B cell (primary cell): Measurements from ENCODE around the gene FBXW9. TPM values are rescaled to one million over a fixed set of nuclear protein-coding genes. Genes with fewer than 3 reads are reported as not detected.

Source experiments
- ATAC-seq: fragments of 200-7000 bp; cut with Tn5 transposase; one replicate; pipeline ENCODE4 v1.10.0; 2021; ENCODE audit warnings: low read depth, mild to moderate bottlenecking, moderate number of reproducible peaks, moderate library complexity
- CTCF ChIA-PET: fragments of 350-600 bp; sonication (Branson Sonifier 250); formaldehyde crosslinking; loops from one replicate; lab custom pipeline; 2021; ENCODE audit warnings: antibody characterized with exemption, inconsistent platforms; lab: Charles Lee
- POLR2A ChIA-PET: fragments of 350-600 bp; sonication (Branson Sonifier 250); formaldehyde crosslinking; loops from one replicate; lab custom pipeline; 2021; ENCODE audit warnings: antibody characterized with exemption; lab: Charles Lee
- DNase-seq: peaks from one replicate; pipeline ENCODE4 v3.0.0; 2013
- H2AFZ ChIP-seq: 2 replicates; pipeline ENCODE4 v1.6.1; 2012; ENCODE audit warnings: mild to moderate bottlenecking, low read depth, low read length; ENCODE audit not compliant: insufficient read depth, poor library complexity, severe bottlenecking
- H3K27ac ChIP-seq, 2 donors: 1 replicate in 1 of 2; 2 replicates in 1 of 2; pipeline ENCODE4 v1.5.1; 2012 to 2013; ENCODE audit warnings: low read length in 2 of 2, mild to moderate bottlenecking in 2 of 2, moderate library complexity in 1 of 2
- H3K27me3 ChIP-seq, 4 experiments: fragments of 200-600 bp in 1 of 4; sonication (generic) in 1 of 4; replicated peaks in 1 of 4; 1 replicate in 2 of 4; 2 replicates in 2 of 4; pipeline versions ENCODE4 v1.6.1 to v1.7.0; 2013 to 2016; ENCODE audit warnings: low read length in 3 of 4, mild to moderate bottlenecking in 2 of 4, mixed read lengths in 1 of 4, moderate library complexity in 1 of 4; ENCODE audit not compliant: insufficient read depth in 4 of 4, control insufficient read depth in 3 of 4; ENCODE audit errors: control extremely low read depth in 1 of 4
- H3K36me3 ChIP-seq, 2 experiments: replicated peaks in 1 of 2; 1 replicate in 1 of 2; 2 replicates in 1 of 2; pipeline versions ENCODE4 v1.6.1 to v1.7.1; 2013; ENCODE audit warnings: low read length in 1 of 2; ENCODE audit not compliant: insufficient read depth in 2 of 2, control insufficient read depth in 1 of 2; ENCODE audit errors: control extremely low read depth in 1 of 2, extremely low read depth in 1 of 2
- H3K4me1 ChIP-seq, 2 donors: fragments of 200-600 bp in 1 of 2; sonication (generic) in 1 of 2; 1 replicate in 1 of 2; 2 replicates in 1 of 2; pipeline versions ENCODE4 v1.5.1 to v1.6.1; 2013 to 2017; ENCODE audit warnings: low read length in 2 of 2; ENCODE audit not compliant: control insufficient read depth in 2 of 2, insufficient read depth in 2 of 2
- H3K4me2 ChIP-seq: replicated peaks from 2 replicates; pipeline ENCODE3; 2012; ENCODE audit warnings: mild to moderate bottlenecking, low read depth, low read length; ENCODE audit not compliant: poor library complexity, severe bottlenecking
- H3K4me3 ChIP-seq, 5 experiments: fragments of 200-600 bp in 1 of 5; sonication (generic) in 1 of 5; 1 replicate in 3 of 5; 2 replicates in 2 of 5; pipeline versions ENCODE4 v1.5.1 to v1.7.0; 2011 to 2016; ENCODE audit warnings: low read length in 4 of 5, mild to moderate bottlenecking in 4 of 5, low read depth in 2 of 5, control low read depth in 1 of 5, moderate library complexity in 1 of 5; ENCODE audit not compliant: insufficient read depth in 1 of 5; ENCODE audit errors: control extremely low read depth in 1 of 5, extremely low read depth in 1 of 5
- H3K79me2 ChIP-seq: fragments of 200-600 bp; sonication (generic); one replicate; pipeline ENCODE4 v1.6.0; 2016; ENCODE audit warnings: low read length; ENCODE audit not compliant: control insufficient read depth, insufficient read depth
- H3K9ac ChIP-seq: fragments of 200-600 bp; sonication (generic); 2 replicates; pipeline ENCODE4 v1.6.1; 2017; ENCODE audit warnings: mild to moderate bottlenecking, low read length, moderate library complexity
- H3K9me3 ChIP-seq, 3 donors: one replicate each; pipeline versions ENCODE4 v1.6.1 to v1.7.1; 2013; ENCODE audit warnings: low read length in 2 of 3; ENCODE audit not compliant: control insufficient read depth in 2 of 3, insufficient read depth in 1 of 3; ENCODE audit errors: control extremely low read depth in 1 of 3
- H4K20me1 ChIP-seq: 2 replicates; pipeline ENCODE4 v1.6.0; 2012; ENCODE audit warnings: mild to moderate bottlenecking, low read length; ENCODE audit not compliant: insufficient read depth, control insufficient read depth, poor library complexity, severe bottlenecking
- H3K27ac Mint-ChIP-seq: one replicate; pipeline ENCODE4 v1.8.0; 2021; ENCODE audit warnings: mixed read lengths
- H3K27me3 Mint-ChIP-seq: one replicate; pipeline ENCODE4 v1.8.0; 2021; ENCODE audit warnings: mixed read lengths
- H3K4me1 Mint-ChIP-seq: one replicate; pipeline ENCODE4 v1.8.0; 2021; ENCODE audit warnings: mixed read lengths
- H3K4me3 Mint-ChIP-seq: one replicate; pipeline ENCODE4 v1.8.0; 2021; ENCODE audit warnings: mixed read lengths
- H3K9me3 Mint-ChIP-seq: one replicate; pipeline ENCODE4 v1.8.0; 2022; ENCODE audit warnings: mixed read lengths; ENCODE audit not compliant: insufficient read depth
- CTCF ChIP-seq: fragments of 200-600 bp; IDR thresholded peaks from one replicate; pipeline ENCODE4 v1.8.0; 2022; ENCODE audit warnings: antibody characterized with exemption, mild to moderate bottlenecking
- EZH2 ChIP-seq: IDR thresholded peaks from 2 replicates; pipeline ENCODE4 v1.6.1; 2012; ENCODE audit warnings: borderline replicate concordance, low read depth, mild to moderate bottlenecking, moderate library complexity, low read length; ENCODE audit not compliant: insufficient read depth, poor library complexity, severe bottlenecking
- WGBS: methylation state at CpG from one replicate; pipeline ENCODE4 v1.1.5; 2013; ENCODE audit warnings: missing lambda C conversion rate; ENCODE audit not compliant: insufficient coverage; 5-methylcytosine and 5-hydroxymethylcytosine counted together
- intact Hi-C: fragments of 100-400 bp; cut with micrococcal nuclease; formaldehyde crosslinking; loops from one replicate; pipeline ENCODE4 v1.10.0; 2022
- polyA plus RNA-seq: library from polyadenylated mRNA; depleted of rRNA; stranded (reverse); fragments of >200 nt; gene quantifications from 2 replicates; pipeline ENCODE4 v1.2.3, GENCODE V29; 2012
- total RNA-seq, 2 donors: library from RNA; stranded (reverse); fragments of 120-200 nt in 1 of 2; gene quantifications; 1 replicate in 1 of 2; 2 replicates in 1 of 2; pipeline versions ENCODE4 v1.2.3 to v1.2.4, GENCODE V29; 2013 to 2022

The FBXW9 gene
- total and polyA plus RNA-seq, 2 donors (not counting 1 experiment from before 2014, with no cell fraction given): 4.7 TPM

GRCh38 chr19:12737835-12738351 is 41.5 kb upstream of the FBXW9 start:
- ChIA-PET POLR2A (interaction anchor here (1.0 to 1.4 kb wide), 2 partner anchors 53 to 55 kb away, joined by 5 to 6 read pairs; partner anchors contain the start of gene JUNB), CTCF (interaction anchor here (0.9 to 5.7 kb wide), 5 partner anchors 21 to 109 kb away, joined by 3 to 47 read pairs (median 4); no protein-coding TSS in a partner anchor)
- H3K4me1 Mint-ChIP-seq: peaks cover 36% of the 10 kb centered on the region
- Histone ChIP-seq H3K27ac (peak overlapping the region in 1 of 2 donors; percentile 94), H3K79me2 (peaks cover 56% of the 10 kb centered on the region), H4K20me1 (peaks cover 14% of the 10 kb centered on the region), H3K9ac (peak overlapping the region; percentile 90), H3K9me3 (no peaks in the 10 kb centered on the region), H3K4me3 (peak overlapping the region; percentile 67 to 93 (median 86)), H2AFZ (peak overlapping the region; percentile 99), H3K4me2 (peak overlapping the region; percentile 97), H3K27me3 (no peaks in the 10 kb centered on the region), H3K36me3 (peaks cover 0 to 10% of the 10 kb centered on the region in 2 experiments), H3K4me1 (peaks cover 29 to 36% of the 10 kb centered on the region in 2 donors)
- TF ChIP-seq EZH2 (no peak), CTCF (no peak)
- DNase-seq: no peak
- no peaks in the 10 kb centered on the region for H3K9me3 Mint-ChIP-seq
- ATAC-seq: no peak
- H3K4me3 Mint-ChIP-seq: peak overlapping the region; percentile 100
- intact Hi-C loops: loop anchor here (1.0 to 5.0 kb wide), 6 partner anchors 37 to 187 kb away; partner anchors contain the start of genes FBXW9, GCDH, HOOK2 and RNASEH2A
- H3K27ac Mint-ChIP-seq: peak overlapping the region; percentile 99
- H3K27me3 Mint-ChIP-seq: no peaks in the 10 kb centered on the region
- 16% methylated on average over 13 of the region's 13 CpGs for WGBS
